HEK293 (cell line): Measurements from ENCODE around the gene SF3B3.

Source experiments
- ZFP37 ChIP-seq: fragments of 450-650 bp; formaldehyde crosslinking; IDR thresholded peaks from 2 replicates; pipeline ENCODE4 v1.5.1; 2016; ENCODE audit warnings: missing biosample characterization, missing genetic modification characterization
- TF ChIP-seq, protein P1 (sequence below): fragments of 450-650 bp; formaldehyde crosslinking; IDR thresholded peaks from 2 replicates; pipeline ENCODE4 v1.5.1; 2016; ENCODE audit warnings: missing biosample characterization, missing genetic modification characterization
- TF ChIP-seq, protein P2 (sequence below): fragments of 450-650 bp; formaldehyde crosslinking; IDR thresholded peaks from 2 replicates; pipeline ENCODE4 v1.5.1; 2016; ENCODE audit warnings: missing biosample characterization, missing genetic modification characterization

DNA sequence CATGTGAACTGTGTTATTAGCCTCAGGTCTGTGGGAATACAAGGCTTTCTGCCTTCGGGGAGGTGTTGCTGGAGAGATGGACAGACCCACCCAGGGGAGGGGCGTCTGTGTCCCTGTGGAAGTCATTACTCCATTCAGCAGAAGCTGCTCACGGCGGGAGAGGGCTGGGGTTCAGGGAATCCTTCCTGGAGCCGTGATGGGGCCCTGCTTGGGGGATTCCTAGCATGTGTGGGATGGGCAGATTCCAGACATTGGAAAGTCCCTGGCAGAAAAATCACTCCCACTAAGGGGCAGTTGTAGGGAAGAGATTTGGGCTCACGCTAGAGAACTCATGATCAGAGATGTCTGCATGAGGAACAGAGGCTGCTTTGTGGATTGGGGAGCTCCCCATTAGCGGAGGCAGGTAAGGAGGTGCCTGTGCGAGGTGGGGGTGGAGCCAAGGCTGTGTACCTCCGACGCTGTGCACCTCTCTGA, 66.4 kb downstream of the SF3B3 start:
- TF ChIP-seq, protein P1, sequence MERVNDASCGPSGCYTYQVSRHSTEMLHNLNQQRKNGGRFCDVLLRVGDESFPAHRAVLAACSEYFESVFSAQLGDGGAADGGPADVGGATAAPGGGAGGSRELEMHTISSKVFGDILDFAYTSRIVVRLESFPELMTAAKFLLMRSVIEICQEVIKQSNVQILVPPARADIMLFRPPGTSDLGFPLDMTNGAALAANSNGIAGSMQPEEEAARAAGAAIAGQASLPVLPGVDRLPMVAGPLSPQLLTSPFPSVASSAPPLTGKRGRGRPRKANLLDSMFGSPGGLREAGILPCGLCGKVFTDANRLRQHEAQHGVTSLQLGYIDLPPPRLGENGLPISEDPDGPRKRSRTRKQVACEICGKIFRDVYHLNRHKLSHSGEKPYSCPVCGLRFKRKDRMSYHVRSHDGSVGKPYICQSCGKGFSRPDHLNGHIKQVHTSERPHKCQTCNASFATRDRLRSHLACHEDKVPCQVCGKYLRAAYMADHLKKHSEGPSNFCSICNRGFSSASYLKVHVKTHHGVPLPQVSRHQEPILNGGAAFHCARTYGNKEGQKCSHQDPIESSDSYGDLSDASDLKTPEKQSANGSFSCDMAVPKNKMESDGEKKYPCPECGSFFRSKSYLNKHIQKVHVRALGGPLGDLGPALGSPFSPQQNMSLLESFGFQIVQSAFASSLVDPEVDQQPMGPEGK (tag by site-specific recombination): no peak
- TF ChIP-seq, protein P2, sequence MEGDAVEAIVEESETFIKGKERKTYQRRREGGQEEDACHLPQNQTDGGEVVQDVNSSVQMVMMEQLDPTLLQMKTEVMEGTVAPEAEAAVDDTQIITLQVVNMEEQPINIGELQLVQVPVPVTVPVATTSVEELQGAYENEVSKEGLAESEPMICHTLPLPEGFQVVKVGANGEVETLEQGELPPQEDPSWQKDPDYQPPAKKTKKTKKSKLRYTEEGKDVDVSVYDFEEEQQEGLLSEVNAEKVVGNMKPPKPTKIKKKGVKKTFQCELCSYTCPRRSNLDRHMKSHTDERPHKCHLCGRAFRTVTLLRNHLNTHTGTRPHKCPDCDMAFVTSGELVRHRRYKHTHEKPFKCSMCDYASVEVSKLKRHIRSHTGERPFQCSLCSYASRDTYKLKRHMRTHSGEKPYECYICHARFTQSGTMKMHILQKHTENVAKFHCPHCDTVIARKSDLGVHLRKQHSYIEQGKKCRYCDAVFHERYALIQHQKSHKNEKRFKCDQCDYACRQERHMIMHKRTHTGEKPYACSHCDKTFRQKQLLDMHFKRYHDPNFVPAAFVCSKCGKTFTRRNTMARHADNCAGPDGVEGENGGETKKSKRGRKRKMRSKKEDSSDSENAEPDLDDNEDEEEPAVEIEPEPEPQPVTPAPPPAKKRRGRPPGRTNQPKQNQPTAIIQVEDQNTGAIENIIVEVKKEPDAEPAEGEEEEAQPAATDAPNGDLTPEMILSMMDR (tag by site-specific recombination): no peak
- no peak for TF ChIP-seq ZFP37 (tag by site-specific recombination)
